ENCODE measurements around the gene PPCDC. TPM values are rescaled to one million over a fixed set of nuclear protein-coding genes. Genes with fewer than 3 reads are reported as not detected.
A peak's percentile ranks its signal among the peaks of the same experiment; 100 is the strongest.

PPCDC gene
- polyA plus RNA-seq, 10 donors: 4.9 to 8.7 (median 7.1) TPM

GRCh38 chr15:75008629-75009326 is 14.6 kb upstream of the PPCDC start:
- DNase-seq: no peak

GRCh38 chr15:75016431-75016830 is 7.0 kb upstream of the PPCDC start:
- DNase-seq: no peak

- no peak for DNase-seq
Measured at GRCh38 chr15:75019916-75020315, 3.5 kb upstream of the PPCDC start.

GRCh38 chr15:75021341-75021740 is 2.0 kb upstream of the PPCDC start:
- no peak for DNase-seq

GRCh38 chr15:75022783-75023180 is 608 bp upstream of the PPCDC start:
- DNase-seq: no peak

- peak in 2 of 3 donors; percentile 40 to 57 for DNase-seq
Measured at GRCh38 chr15:75023872-75024636, 664 bp downstream of the PPCDC start.

- DNase-seq: no peak
Measured at GRCh38 chr15:75025107-75025506, 1.7 kb downstream of the PPCDC start.

GRCh38 chr15:75025548-75026260 is 2.3 kb downstream of the PPCDC start:
- no peak for DNase-seq

GRCh38 chr15:75027551-75027950 is 4.2 kb downstream of the PPCDC start:
- DNase-seq: no peak

GRCh38 chr15:75028991-75029377 is 5.6 kb downstream of the PPCDC start:
- no peak for DNase-seq

- peak; percentile 83 to 94 (median 91) for DNase-seq
Measured at GRCh38 chr15:75029378-75030022, 6.1 kb downstream of the PPCDC start.

- DNase-seq: no peak
Measured at GRCh38 chr15:75030023-75030413, 6.6 kb downstream of the PPCDC start.

GRCh38 chr15:75030424-75030823 is 7.0 kb downstream of the PPCDC start:
- no peak for DNase-seq

- DNase-seq: no peak
Measured at GRCh38 chr15:75031848-75032247, 8.5 kb downstream of the PPCDC start.

- no peak for DNase-seq
Measured at GRCh38 chr15:75032395-75032794, 9.0 kb downstream of the PPCDC start.

GRCh38 chr15:75033809-75034208 is 10.4 kb downstream of the PPCDC start:
- DNase-seq: no peak

- DNase-seq: no peak
Measured at GRCh38 chr15:75034615-75035014, 11.2 kb downstream of the PPCDC start.

GRCh38 chr15:75036212-75036616 is 12.8 kb downstream of the PPCDC start:
- no peak for DNase-seq

- no peak for DNase-seq
Measured at GRCh38 chr15:75037685-75038084, 14.3 kb downstream of the PPCDC start.

GRCh38 chr15:75038231-75038630 is 14.8 kb downstream of the PPCDC start:
- DNase-seq: no peak

- no peak for DNase-seq
Measured at GRCh38 chr15:75042730-75043508, 19.5 kb downstream of the PPCDC start.
